ENCODE data around the gene PAK6. TPM values are rescaled to one million over a fixed set of nuclear protein-coding genes. Genes with fewer than 3 reads are reported as not detected.

Gene PAK6
- polyA plus RNA-seq, 1 of the 3 experiments (the other 2 are of a cell fraction), result 0.07 TPM

DNA sequence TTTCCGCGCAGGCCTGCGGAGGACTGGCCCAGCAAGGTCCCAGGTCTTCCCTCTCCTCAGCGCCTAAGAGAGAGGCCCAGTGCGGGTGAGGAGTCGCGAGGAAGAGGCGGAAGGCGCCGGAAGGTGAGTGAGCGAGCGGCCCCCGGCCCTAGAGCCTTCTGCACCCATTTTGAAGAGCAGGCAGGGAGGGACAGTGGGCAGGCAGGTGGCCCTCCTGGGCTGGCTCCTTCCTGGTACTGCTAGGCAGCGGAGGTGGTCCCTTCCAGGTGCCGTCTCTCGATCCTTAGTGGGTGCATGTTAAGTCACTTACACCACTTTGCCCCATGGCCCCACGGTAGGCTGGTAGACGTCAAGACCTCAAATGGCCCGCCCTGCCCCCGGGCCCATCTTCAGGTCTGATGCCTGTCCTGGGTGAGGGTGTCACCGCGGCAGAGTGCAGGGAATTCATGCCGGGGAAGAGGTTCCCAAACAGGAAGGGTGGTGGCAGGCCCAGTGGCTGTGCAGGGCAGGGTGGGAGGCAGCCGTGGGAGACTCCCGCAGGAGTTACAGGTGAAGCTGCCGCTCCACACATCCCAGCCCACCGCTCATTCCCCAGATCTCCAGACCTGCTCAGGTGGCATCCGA, 14.4 kb downstream of the PAK6 start:
- POLR2A ChIA-PET, result interaction anchor here (0.7 kb wide), 1 partner anchor 34 kb away, joined by 3 read pairs; no protein-coding TSS in a partner anchor
- H3K4me2 ChIP-seq, result peak overlapping the region; percentile 81
- H3K9ac ChIP-seq, result no peak overlapping the region
- H3K4me1 ChIP-seq (ENCODE audit: control insufficient read depth in 1 of 2, insufficient read depth in 2 of 2, low read depth in 1 of 2, low read length in 1 of 2), result peaks cover 13 to 32% of the 10 kb centered on the region in 2 experiments
- TF ChIP-seq JUND (IDR thresholded peaks at IDR 0.05) (no peak), USF1 (IDR thresholded peaks at IDR 0.05; ENCODE audit: borderline replicate concordance, low read depth) (no peak), ELF1 (IDR thresholded peaks at IDR 0.05) (no peak), NRF1 (IDR thresholded peaks at IDR 0.05; ENCODE audit: low read depth, low read length) (no peak), SIN3A (IDR thresholded peaks at IDR 0.05; ENCODE audit: borderline replicate concordance, low read depth, low read length) (no peak), NFIC (IDR thresholded peaks at IDR 0.05; ENCODE audit: borderline replicate concordance) (no peak), RFX5 (IDR thresholded peaks at IDR 0.05; ENCODE audit: low read length) (no peak), REST (IDR thresholded peaks at IDR 0.05; ENCODE audit: low read depth, low read length) (no peak), EP300 (IDR thresholded peaks at IDR 0.05; ENCODE audit: borderline replicate concordance in 1 of 2, low read depth in 1 of 2, low read length in 1 of 2) (no peak), CHD2 (IDR thresholded peaks at IDR 0.05; ENCODE audit: low read length, partially characterized antibody) (no peak)
- TF ChIP-seq, protein P1, sequence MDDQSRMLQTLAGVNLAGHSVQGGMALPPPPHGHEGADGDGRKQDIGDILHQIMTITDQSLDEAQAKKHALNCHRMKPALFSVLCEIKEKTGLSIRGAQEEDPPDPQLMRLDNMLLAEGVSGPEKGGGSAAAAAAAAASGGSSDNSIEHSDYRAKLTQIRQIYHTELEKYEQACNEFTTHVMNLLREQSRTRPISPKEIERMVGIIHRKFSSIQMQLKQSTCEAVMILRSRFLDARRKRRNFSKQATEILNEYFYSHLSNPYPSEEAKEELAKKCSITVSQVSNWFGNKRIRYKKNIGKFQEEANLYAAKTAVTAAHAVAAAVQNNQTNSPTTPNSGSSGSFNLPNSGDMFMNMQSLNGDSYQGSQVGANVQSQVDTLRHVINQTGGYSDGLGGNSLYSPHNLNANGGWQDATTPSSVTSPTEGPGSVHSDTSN (IDR thresholded peaks at IDR 0.05), result no peak
- H3K79me2 ChIP-seq (ENCODE audit: insufficient read depth), result no peaks in the 10 kb centered on the region
- 63% methylated on average over 7 of the region's 28 CpGs for WGBS (ENCODE audit: low lambda C conversion rate)
- H2AFZ ChIP-seq (ENCODE audit: low read depth), result no peak overlapping the region
- peaks cover 13% of the 10 kb centered on the region for H4K20me1 ChIP-seq (ENCODE audit: insufficient read depth)
- H3K27ac ChIP-seq (ENCODE audit: low read depth in 2 of 2, low read length in 1 of 2), result no peak overlapping the region
- H3F3A ChIP-seq (replicated peaks; ENCODE audit: insufficient read depth), result peaks cover 22% of the 10 kb centered on the region
- CTCF ChIA-PET, result interaction anchor here (0.9 to 34.5 kb wide), 5 partner anchors 15 to 92 kb away, joined by 3 to 720 read pairs (median 5); partner anchors contain the start of gene PAK6
- H3K27me3 ChIP-seq (ENCODE audit: insufficient read depth), result peaks cover 21% of the 10 kb centered on the region
- H3K9me2 ChIP-seq, result no peaks in the 10 kb centered on the region
- no peaks in the 10 kb centered on the region for H3K9me3 ChIP-seq
- H3K36me3 ChIP-seq (replicated peaks in 1 of 2; ENCODE audit: control insufficient read depth in 1 of 2, insufficient read depth in 2 of 2, low read length in 1 of 2), result no peaks in the 10 kb centered on the region
- peak overlapping the region; percentile 35 to 41; a peak in 3 of 4 replicates for H3K4me3 ChIP-seq (ENCODE audit: low read depth in 2 of 2, low read length in 1 of 2)
- DNase-seq, result no peak
